Panc1 (cell line): Measurements from ENCODE around the gene N4BP3. TPM values are rescaled to one million over a fixed set of nuclear protein-coding genes. Genes with fewer than 3 reads are reported as not detected.

Experiments
- ATAC-seq: fragments of 200-7000 bp; cut with Tn5 transposase; 2 replicates; pipeline ENCODE4 v1.9.1; 2020; ENCODE audit warnings: mild to moderate bottlenecking, moderate library complexity
- BruUV-seq: library from RNA; stranded (reverse); fragments of 400-500 nt; replicated peaks from 2 replicates; lab custom pipeline; 2021; lab: Mats Ljungman, UMichigan
- CTCF ChIA-PET: fragments of 300-600 bp; sonication (Branson Sonifier 250); formaldehyde crosslinking; loops from one replicate; lab custom pipeline; 2022; ENCODE audit warnings: antibody characterized with exemption; lab: Charles Lee
- POLR2A ChIA-PET: fragments of 300-600 bp; sonication (Branson Sonifier 250); formaldehyde crosslinking; loops from one replicate; lab custom pipeline; 2022; ENCODE audit warnings: antibody characterized with exemption; lab: Charles Lee
- DNase-seq: peaks from one replicate; pipeline ENCODE4 v3.0.0-alpha.2; 2010; ENCODE audit warnings: low read depth, low spot score
- H3K27ac ChIP-seq: 2 replicates; pipeline ENCODE4 v1.5.1; 2011; ENCODE audit warnings: mild to moderate bottlenecking, low read length, inconsistent platforms
- H3K27me3 ChIP-seq: fragments of 200-500 bp; sonication (Bioruptor generic); 2 replicates; pipeline ENCODE4 v1.6.0; 2014; ENCODE audit warnings: low read length, inconsistent platforms; ENCODE audit not compliant: control insufficient read depth, insufficient read depth
- H3K36me3 ChIP-seq: fragments of 200-500 bp; sonication (Bioruptor generic); 2 replicates; pipeline ENCODE4 v1.5.1; 2014; ENCODE audit warnings: inconsistent platforms, mild to moderate bottlenecking, low read length, moderate library complexity; ENCODE audit not compliant: control insufficient read depth, insufficient read depth
- H3K4me1 ChIP-seq: 2 replicates; pipeline ENCODE4 v1.5.1; 2011; ENCODE audit warnings: inconsistent platforms, mild to moderate bottlenecking, low read length, moderate library complexity; ENCODE audit not compliant: control insufficient read depth, insufficient read depth
- H3K4me3 ChIP-seq, 2 experiments: 2 replicates each; pipeline ENCODE4 v1.5.1; 2011 to 2012; ENCODE audit warnings: low read depth in 2 of 2, low read length in 2 of 2, mild to moderate bottlenecking in 2 of 2, inconsistent platforms in 1 of 2, moderate library complexity in 1 of 2
- H3K9me3 ChIP-seq: fragments of 200-500 bp; sonication (Bioruptor generic); 2 replicates; pipeline ENCODE4 v1.5.1; 2014; ENCODE audit warnings: low read depth, mild to moderate bottlenecking, inconsistent platforms, low read length, moderate library complexity; ENCODE audit not compliant: control insufficient read depth, insufficient read depth
- CTCF ChIP-seq: fragments of 450-650 bp; IDR thresholded peaks from 2 replicates; pipeline ENCODE4 v1.5.1; 2017; ENCODE audit warnings: mild to moderate bottlenecking
- POLR2AphosphoS5 ChIP-seq: IDR thresholded peaks from 2 replicates; pipeline ENCODE4 v1.6.1; 2012; ENCODE audit warnings: mild to moderate bottlenecking, low read depth, low read length, moderate library complexity
- SIN3A ChIP-seq: IDR thresholded peaks from 2 replicates; pipeline ENCODE4 v1.6.1; 2012; ENCODE audit warnings: low read depth, mild to moderate bottlenecking, low read length, moderate library complexity, borderline replicate concordance; ENCODE audit not compliant: insufficient read depth
- TCF7L2 ChIP-seq: IDR thresholded peaks from 2 replicates; pipeline ENCODE4 v1.6.1; 2011; ENCODE audit warnings: mild to moderate bottlenecking, low read depth, low read length, inconsistent platforms
- in situ Hi-C: cut with HindIII; loops from 2 replicates; pipeline ENCODE4 v1.10.0; 2016; ENCODE audit warnings: low sequenced_read_pairs, low pct_unique_long_range_greater_than_20kb
- intact Hi-C: fragments of 100-400 bp; cut with micrococcal nuclease; formaldehyde crosslinking; loops from one replicate; pipeline ENCODE4 v1.10.0; 2022; ENCODE audit not compliant: unreplicated experiment
- total RNA-seq: library from RNA; stranded (reverse); gene quantifications from one replicate; pipeline ENCODE4 v1.2.1, GENCODE V29; 2021; ENCODE audit not compliant: unreplicated experiment
- TF ChIP-seq, protein P1 (sequence below), 2 experiments: IDR thresholded peaks; 2 replicates each; pipeline ENCODE4 v1.6.1; 2011 to 2012; ENCODE audit warnings: low read depth in 2 of 2, control low read depth in 1 of 2, low read length in 1 of 2, mild to moderate bottlenecking in 1 of 2, moderate library complexity in 1 of 2; ENCODE audit not compliant: insufficient read depth in 1 of 2

N4BP3 gene
- total RNA-seq, 1 experiment from 2014 or later = 2.3 TPM

GRCh38 chr5:178108966-178109365 lies 4.4 kb upstream of the N4BP3 start:
- no peaks in the 10 kb centered on the region for H3K9me3 ChIP-seq
- H3K27me3 ChIP-seq = no peaks in the 10 kb centered on the region; the same call in 1 of the 2 replicates
- H3K4me1 ChIP-seq = no peaks in the 10 kb centered on the region
- TF ChIP-seq SIN3A = no peak
- TF ChIP-seq, protein P1, sequence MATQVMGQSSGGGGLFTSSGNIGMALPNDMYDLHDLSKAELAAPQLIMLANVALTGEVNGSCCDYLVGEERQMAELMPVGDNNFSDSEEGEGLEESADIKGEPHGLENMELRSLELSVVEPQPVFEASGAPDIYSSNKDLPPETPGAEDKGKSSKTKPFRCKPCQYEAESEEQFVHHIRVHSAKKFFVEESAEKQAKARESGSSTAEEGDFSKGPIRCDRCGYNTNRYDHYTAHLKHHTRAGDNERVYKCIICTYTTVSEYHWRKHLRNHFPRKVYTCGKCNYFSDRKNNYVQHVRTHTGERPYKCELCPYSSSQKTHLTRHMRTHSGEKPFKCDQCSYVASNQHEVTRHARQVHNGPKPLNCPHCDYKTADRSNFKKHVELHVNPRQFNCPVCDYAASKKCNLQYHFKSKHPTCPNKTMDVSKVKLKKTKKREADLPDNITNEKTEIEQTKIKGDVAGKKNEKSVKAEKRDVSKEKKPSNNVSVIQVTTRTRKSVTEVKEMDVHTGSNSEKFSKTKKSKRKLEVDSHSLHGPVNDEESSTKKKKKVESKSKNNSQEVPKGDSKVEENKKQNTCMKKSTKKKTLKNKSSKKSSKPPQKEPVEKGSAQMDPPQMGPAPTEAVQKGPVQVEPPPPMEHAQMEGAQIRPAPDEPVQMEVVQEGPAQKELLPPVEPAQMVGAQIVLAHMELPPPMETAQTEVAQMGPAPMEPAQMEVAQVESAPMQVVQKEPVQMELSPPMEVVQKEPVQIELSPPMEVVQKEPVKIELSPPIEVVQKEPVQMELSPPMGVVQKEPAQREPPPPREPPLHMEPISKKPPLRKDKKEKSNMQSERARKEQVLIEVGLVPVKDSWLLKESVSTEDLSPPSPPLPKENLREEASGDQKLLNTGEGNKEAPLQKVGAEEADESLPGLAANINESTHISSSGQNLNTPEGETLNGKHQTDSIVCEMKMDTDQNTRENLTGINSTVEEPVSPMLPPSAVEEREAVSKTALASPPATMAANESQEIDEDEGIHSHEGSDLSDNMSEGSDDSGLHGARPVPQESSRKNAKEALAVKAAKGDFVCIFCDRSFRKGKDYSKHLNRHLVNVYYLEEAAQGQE (IDR thresholded peaks at IDR 0.05; ENCODE audit: insufficient read depth in 1 of 2, low read depth in 2 of 2, low read length in 1 of 2) = no peak
- no peak for TF ChIP-seq TCF7L2
- no peak for TF ChIP-seq POLR2AphosphoS5
- no peak for TF ChIP-seq CTCF
- no peak overlapping the region for H3K27ac ChIP-seq
- DNase-seq = no peak
- ChIA-PET POLR2A (no interaction called here), CTCF (no interaction called here)
- in situ Hi-C loops = no loop called here
- H3K4me3 ChIP-seq = no peak overlapping the region
- no peaks in the 10 kb centered on the region for H3K36me3 ChIP-seq
- no peak for ATAC-seq
- BruUV-seq = no TSS peak
- intact Hi-C loops = no loop called here

- in situ Hi-C loops (no loop called here), intact Hi-C loops (no loop called here)
- POLR2A ChIA-PET = no interaction called here
- no peak overlapping the region for H3K4me3 ChIP-seq
- H3K27me3 ChIP-seq = no peaks in the 10 kb centered on the region; the same call in 1 of the 2 replicates
- no TSS peak for BruUV-seq
- H3K4me1 ChIP-seq = peaks cover 6% of the 10 kb centered on the region
- DNase-seq (no peak), ATAC-seq (no peak)
- H3K9me3 ChIP-seq = no peaks in the 10 kb centered on the region
- TF ChIP-seq, protein P1 (IDR thresholded peaks at IDR 0.05; ENCODE audit: insufficient read depth in 1 of 2, low read depth in 2 of 2, low read length in 1 of 2) = no peak
- TF ChIP-seq SIN3A = no peak
- no peak for TF ChIP-seq TCF7L2
- TF ChIP-seq CTCF = no peak
- TF ChIP-seq POLR2AphosphoS5 = no peak
- H3K27ac ChIP-seq = no peak overlapping the region
- no peaks in the 10 kb centered on the region for H3K36me3 ChIP-seq
- CTCF ChIA-PET = no interaction called here
Measured at GRCh38 chr5:178110511-178110910, 2.8 kb upstream of the N4BP3 start.
